ENCODE measurements around the gene UCN3.

The UCN3 gene

DNA sequence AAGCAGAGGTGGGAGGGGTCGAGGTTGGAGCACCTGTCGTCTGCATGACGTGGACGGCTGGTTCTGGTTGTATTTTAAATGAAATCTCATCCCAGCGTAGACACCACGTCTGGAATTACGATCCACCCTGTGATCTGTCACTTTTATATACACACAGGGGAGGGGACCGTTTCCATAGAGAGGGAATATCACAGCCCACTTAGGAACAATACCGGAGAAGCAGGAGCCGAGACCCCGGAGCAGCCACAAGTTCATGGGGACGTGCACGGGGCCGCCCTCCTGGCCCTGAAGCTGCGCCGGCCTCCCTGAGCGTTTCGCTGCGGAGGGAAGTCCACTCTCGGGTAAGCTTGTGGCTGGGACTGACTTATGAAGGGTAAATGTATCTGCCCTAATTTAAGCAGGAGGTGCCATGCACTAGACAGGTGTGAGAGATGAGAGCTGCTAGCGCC is at the start of gene UCN3:
TSS of gene UCN3 (plus strand) at position 77 of the 449 bp plus-strand sequence. CDS start 8,755 bp downstream, outside the sequence.
- DNase-seq (ENCODE audit: low read depth), result no peak

DNA sequence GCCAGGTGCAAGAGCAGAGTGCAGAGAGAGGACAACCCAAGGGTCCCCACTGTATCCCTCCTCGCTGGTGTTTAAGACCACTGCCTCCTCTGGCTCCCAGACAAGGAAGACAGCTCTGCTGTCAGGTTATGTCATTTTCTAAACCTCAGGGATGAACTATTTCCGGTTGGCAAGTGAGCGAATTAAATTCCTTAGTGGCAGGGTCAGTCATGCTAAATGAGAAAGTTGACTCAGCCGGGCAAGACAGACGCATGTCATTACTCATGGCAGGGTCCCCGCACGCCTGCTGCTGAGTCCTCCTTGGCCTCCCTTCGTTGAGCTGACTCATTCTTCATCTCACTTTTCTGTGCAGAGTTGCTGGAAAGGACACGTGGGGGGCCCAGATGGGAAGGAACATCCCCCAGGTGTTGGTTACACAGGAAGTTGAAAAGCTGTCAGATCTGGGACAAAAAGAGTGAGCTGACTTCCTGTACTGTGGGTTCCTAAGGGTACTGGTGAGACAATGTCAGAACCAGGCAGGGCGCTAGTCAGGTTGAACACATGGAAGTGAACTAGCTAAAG is 47.1 kb upstream of the UCN3 start:
- DNase-seq (ENCODE audit: low read depth), result peak; percentile 72

GRCh38 chr10:5318148-5318547 is 46.6 kb upstream of the UCN3 start:
- no peak for DNase-seq (ENCODE audit: low read depth)

DNA sequence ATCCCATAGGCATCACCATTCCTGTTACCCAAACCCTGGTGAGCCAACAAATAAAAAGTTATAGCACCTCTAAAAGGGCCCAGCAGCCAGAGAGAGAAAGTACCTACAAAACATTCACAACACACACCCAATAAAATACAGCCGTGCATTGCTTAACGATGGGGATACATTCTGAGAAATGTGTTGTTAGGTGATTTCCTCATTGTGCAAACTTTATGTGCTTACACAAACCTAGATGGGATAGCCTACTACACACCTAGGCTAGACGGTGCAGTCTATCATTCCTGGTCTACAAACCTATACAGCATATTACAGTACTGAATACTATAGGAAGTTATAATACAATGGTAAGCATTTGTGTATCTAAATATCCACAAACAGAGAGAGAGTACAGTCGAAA is 44.9 kb upstream of the UCN3 start:
- no peak for DNase-seq (ENCODE audit: low read depth)

GRCh38 chr10:5321273-5321672 is 43.5 kb upstream of the UCN3 start:
- no peak for DNase-seq (ENCODE audit: low read depth)

DNA sequence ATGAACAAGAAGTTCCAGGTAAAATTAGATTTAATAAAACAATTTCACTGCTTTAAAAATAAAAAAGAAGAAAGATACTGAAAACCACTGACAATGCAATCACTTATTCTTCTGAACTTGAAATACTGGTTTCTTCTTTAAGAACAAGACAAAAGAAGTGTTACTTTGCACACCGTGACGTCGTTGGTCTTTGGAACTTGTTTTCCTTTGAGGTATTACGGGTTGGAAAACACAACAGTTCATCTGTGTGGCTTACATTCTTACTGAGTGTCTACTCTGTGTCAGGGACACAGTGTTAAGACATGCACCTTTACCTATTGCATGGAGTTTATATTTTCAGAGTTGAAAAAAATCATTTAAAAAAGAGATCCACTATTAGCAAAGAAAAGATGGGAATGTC is 41.3 kb upstream of the UCN3 start:
- no peak for DNase-seq (ENCODE audit: low read depth)

- DNase-seq (ENCODE audit: low read depth), result no peak
These were observed 39.7 kb upstream of the UCN3 start for GRCh38 chr10:5325076-5325475.

DNA sequence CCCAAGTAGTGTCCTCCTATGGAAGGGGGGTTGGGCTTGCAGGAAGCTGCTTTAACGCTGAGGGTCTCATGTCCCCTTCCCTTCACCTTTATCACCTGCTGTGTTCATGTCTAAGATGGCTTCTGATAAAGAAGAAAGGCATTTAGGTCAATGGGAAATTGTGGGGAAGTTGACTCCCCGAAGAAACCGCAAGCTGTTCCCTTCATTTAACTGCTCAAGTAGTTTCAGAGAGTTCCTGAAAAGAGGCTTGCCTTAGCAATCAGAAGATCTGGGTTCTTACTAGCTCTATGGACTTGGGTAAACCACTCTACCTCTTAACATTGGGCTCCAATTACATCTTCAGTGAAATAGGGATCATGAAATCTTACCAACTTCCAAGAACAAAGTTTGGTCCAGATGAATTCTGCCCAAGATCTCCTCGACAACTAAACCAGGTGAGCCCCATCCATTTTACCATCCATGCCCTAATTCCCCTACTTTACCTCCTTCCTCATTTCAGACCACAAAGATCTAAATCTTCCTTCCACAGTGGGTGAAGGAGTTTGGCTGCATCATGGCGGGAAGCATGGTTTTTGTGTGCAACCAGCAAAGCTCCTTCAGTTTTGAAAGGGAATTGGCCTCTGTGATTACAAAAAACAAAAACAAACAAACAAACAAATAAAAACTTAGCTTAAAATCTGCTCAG is 30.4 kb upstream of the UCN3 start:
- no peak for DNase-seq (ENCODE audit: low read depth)

- no peak for DNase-seq (ENCODE audit: low read depth)
These were observed 26.8 kb upstream of the UCN3 start for GRCh38 chr10:5338010-5338409.

DNA sequence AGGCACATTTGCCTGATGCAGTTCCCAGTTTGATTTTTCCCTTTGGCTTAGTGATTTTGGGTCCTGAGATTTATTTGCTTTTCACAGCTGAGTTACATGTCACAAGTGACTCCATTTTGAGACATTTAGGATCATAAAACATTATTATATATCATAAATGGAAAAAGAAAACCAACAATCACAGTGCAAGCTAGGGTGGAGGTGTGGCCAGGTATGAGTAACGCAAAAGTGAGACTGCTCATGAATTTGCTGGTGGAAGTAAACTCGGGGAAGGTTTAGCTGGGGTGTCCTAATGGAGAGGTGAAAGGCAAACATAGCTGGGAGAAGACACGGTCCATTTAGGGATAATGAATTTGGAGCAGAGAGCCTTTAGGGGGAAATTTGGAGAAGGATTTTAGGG is 21.7 kb upstream of the UCN3 start:
- DNase-seq (ENCODE audit: low read depth), result no peak

- DNase-seq (ENCODE audit: low read depth), result no peak
These were observed 21.2 kb upstream of the UCN3 start for GRCh38 chr10:5343561-5343960.

DNA sequence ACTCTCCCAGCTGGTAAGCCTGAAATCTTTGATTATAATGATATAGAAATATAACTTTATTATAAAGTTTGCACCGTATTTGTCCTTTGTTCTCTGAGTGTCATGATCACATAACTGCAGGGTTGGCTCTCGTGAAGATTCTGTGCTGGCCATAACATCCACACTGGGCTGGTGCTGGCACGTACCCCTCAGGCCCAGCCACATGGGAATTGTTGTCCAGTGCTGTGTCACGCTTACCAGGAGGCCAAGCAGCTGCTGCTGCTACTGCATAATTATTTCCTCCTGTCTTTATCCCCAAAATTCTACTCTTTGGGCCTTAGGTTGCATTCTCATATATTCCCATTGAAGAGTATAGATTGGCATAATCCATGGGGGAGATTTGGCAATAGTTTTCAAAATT is 20.8 kb upstream of the UCN3 start:
- no peak for DNase-seq (ENCODE audit: low read depth)

GRCh38 chr10:5344746-5345145 is 20.0 kb upstream of the UCN3 start:
- no peak for DNase-seq (ENCODE audit: low read depth)

DNA sequence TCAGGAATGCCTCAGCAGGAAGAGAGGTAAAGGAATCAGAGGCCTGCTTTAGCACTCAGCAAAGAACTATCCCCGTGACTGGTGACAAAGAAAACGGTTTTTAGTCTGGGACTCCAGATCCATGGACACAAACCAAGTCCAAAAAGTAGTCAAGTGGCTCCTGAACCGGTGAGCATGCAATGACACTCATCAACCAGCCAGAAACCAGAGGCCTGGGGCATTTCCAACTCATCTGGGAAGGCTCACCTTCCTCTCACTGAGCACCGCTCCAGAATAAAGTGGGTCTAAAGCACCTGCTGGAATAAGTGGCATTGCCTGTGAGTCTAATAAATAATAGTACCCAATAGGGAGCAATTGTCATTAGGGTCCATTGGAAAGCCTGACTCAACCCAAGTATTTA is 17.9 kb upstream of the UCN3 start:
- no peak for DNase-seq (ENCODE audit: low read depth)

DNA sequence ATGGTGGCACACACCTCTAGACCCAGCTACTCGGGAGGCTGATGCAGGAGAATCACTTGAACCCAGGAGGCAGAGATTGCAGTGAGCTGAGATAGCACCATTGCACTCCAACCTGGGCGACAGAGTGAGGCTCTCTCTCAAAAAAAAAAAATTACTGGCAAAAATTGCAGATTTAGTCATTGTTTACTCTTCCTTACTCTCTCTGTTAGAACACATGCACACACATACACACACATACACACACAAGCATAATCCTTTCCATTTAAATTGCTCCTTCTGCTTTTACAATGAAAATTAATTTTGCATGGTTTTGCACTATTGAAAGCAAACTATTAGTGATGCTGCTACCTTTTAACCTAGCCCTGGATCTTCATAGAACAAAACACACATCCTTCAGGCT is 15.4 kb upstream of the UCN3 start:
- DNase-seq (ENCODE audit: low read depth), result no peak

- DNase-seq (ENCODE audit: low read depth), result no peak
These were observed 10.7 kb upstream of the UCN3 start for GRCh38 chr10:5354068-5354467.

GRCh38 chr10:5355594-5356301 is 9.0 kb upstream of the UCN3 start:
- no peak for DNase-seq (ENCODE audit: low read depth)

DNA sequence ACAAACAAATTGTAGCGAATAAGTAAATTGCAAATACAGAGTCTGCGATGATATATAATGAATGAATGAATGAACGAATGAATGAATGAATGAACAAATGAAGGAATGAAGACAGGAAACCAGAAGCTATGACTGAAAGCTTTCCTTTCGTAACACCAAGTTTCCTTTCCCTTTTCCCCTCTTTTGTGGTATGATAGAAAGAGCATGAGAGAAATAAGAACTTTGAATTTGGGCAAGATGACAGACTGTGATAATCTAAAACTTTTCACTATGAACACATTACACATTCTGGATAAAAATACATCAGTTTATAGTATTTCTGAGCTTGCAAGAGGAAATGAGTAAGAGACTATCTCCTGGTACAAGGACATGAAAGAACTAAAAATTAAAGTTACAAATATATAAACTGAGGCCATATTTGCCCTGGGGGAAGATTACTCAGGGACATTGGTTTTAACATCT is 8.4 kb upstream of the UCN3 start:
- no peak for DNase-seq (ENCODE audit: low read depth)

- no peak for DNase-seq (ENCODE audit: low read depth)
These were observed 4.3 kb upstream of the UCN3 start for GRCh38 chr10:5360318-5360915.

- DNase-seq (ENCODE audit: low read depth), result no peak
These were observed 2.8 kb upstream of the UCN3 start for GRCh38 chr10:5361966-5362365.

- DNase-seq (ENCODE audit: low read depth), result no peak
These were observed 1.9 kb upstream of the UCN3 start for GRCh38 chr10:5362873-5363272.

DNA sequence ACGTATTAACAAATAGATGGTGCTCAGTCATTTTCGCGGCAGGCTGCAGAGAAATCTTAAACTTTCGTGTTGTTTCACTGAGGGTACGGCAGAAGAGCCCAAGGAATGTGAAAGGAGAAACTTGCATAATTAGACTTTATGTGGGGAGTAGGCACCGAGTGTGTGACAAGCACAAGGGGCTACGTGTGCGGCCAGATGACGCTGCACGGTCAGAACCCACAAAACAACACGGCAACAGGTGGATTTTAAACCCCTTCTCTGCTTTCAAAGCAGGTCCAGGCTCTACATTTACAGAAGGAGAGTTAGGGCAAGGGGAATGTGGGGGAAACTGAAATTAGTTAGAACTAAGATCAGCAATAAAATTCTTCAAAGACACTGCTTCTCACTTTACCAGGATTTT is 392 bp upstream of the UCN3 start:
- no peak for DNase-seq (ENCODE audit: low read depth)

DNA sequence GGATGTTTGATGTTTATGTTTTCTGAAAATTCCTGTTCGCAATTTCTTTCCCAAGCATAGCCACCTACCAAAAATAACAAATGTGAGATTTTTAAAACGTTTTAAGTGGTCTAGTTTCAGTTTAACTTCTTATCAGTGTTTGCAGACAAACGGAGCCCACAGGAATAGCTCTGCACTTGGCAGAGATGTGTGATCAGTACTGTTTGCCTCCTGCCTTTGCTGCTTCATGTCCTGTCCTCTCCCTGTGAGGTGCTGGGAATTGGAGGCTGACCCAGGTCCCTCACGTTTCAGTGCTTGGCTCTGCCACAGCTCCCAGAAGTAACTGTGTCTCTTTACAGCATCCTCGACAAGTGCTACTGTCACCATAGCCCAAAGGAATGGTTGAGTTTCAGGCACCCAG is 1.2 kb downstream of the UCN3 start:
- DNase-seq (ENCODE audit: low read depth), result no peak
